Naive B cell (primary cell): ENCODE data around the gene USP53. TPM values are rescaled to one million over a fixed set of nuclear protein-coding genes. Genes with fewer than 3 reads are reported as not detected.
"Not testable (repeated sequence)": the region's sequence is repeated elsewhere in the genome, so short reads cannot be mapped to it uniquely, and the experiment has no call there.

ENCODE experiments used
- ATAC-seq, 2 donors: fragments of 150-1000 bp; cut with Tn5 transposase; 2 replicates each; pipeline ENCODE4 v1.10.0; 2021; ENCODE audit warnings: low read depth in 2 of 2, mild to moderate bottlenecking in 2 of 2, moderate library complexity in 2 of 2
- DNase-seq: peaks from one replicate; pipeline ENCODE4 v3.0.0; 2022
- H3K27ac Mint-ChIP-seq, 6 donors: one replicate each; pipeline ENCODE4 v1.8.0; 2020 to 2022; ENCODE audit warnings: mild to moderate bottlenecking in 6 of 6, mixed read lengths in 6 of 6, moderate library complexity in 5 of 6, inconsistent platforms in 2 of 6
- H3K27me3 Mint-ChIP-seq, 3 donors: one replicate each; pipeline ENCODE4 v1.8.0; 2021 to 2022; ENCODE audit warnings: mixed read lengths in 3 of 3, mild to moderate bottlenecking in 1 of 3
- H3K36me3 Mint-ChIP-seq, 2 donors: one replicate each; pipeline ENCODE4 v1.8.0; 2020 to 2022; ENCODE audit warnings: mixed read lengths in 2 of 2, inconsistent platforms in 1 of 2, mild to moderate bottlenecking in 1 of 2
- H3K4me1 Mint-ChIP-seq, 3 donors: one replicate each; pipeline ENCODE4 v1.8.0; 2020 to 2022; ENCODE audit warnings: mixed read lengths in 3 of 3, inconsistent platforms in 1 of 3, mild to moderate bottlenecking in 1 of 3, moderate library complexity in 1 of 3
- H3K4me3 Mint-ChIP-seq, 8 donors: one replicate each; pipeline ENCODE4 v1.8.0; 2020 to 2022; ENCODE audit warnings: mild to moderate bottlenecking in 8 of 8, mixed read lengths in 8 of 8, moderate library complexity in 8 of 8, inconsistent platforms in 2 of 8
- H3K9me3 Mint-ChIP-seq, 7 donors: one replicate each; pipeline ENCODE4 v1.8.0; 2020 to 2022; ENCODE audit warnings: mixed read lengths in 7 of 7, mild to moderate bottlenecking in 5 of 7, inconsistent platforms in 2 of 7, moderate library complexity in 1 of 7
- polyA plus RNA-seq, 6 donors: library from polyadenylated mRNA; unstranded; fragments of 300-500 nt; fragmentation: Illumina TruSeq; gene quantifications; one replicate each; pipeline ENCODE4 v1.2.3, GENCODE V29; 2021; ENCODE audit warnings: low read depth in 6 of 6

The USP53 gene
- polyA plus RNA-seq, 6 donors from 2014 or later, result 1.00 to 19.4 (median 7.0) TPM

GRCh38 chr4:119232286-119232685 lies 19.8 kb downstream of the USP53 start:
- DNase-seq, result no peak
- no peak overlapping the region for H3K4me3 Mint-ChIP-seq
- H3K36me3 Mint-ChIP-seq, result peaks cover 9 to 32% of the 10 kb centered on the region in 2 donors
- H3K27ac Mint-ChIP-seq, result no peak overlapping the region
- no peaks in the 10 kb centered on the region for H3K9me3 Mint-ChIP-seq
- ATAC-seq, result no peak
- no peaks in the 10 kb centered on the region for H3K27me3 Mint-ChIP-seq
- peaks cover 14 to 45% (median 21%) of the 10 kb centered on the region in 3 donors for H3K4me1 Mint-ChIP-seq

GRCh38 chr4:119233191-119233590 lies 20.7 kb downstream of the USP53 start:
- no peaks in the 10 kb centered on the region for H3K27me3 Mint-ChIP-seq
- no peaks in the 10 kb centered on the region for H3K9me3 Mint-ChIP-seq
- H3K4me3 Mint-ChIP-seq, result peak overlapping the region in 3 of 8 donors; percentile 3 to 81 (median 13)
- peaks cover 14 to 46% (median 21%) of the 10 kb centered on the region in 3 donors for H3K4me1 Mint-ChIP-seq
- peaks cover 9 to 35% of the 10 kb centered on the region in 2 donors for H3K36me3 Mint-ChIP-seq
- DNase-seq, result no peak
- peak overlapping the region in 1 of 6 donors; percentile 75 for H3K27ac Mint-ChIP-seq
- no peak for ATAC-seq

GRCh38 chr4:119233750-119234149 lies 21.2 kb downstream of the USP53 start:
- peak overlapping the region in 3 of 8 donors; percentile 3 to 81 (median 47) for H3K4me3 Mint-ChIP-seq
- ATAC-seq, result no peak
- DNase-seq, result no peak
- H3K27me3 Mint-ChIP-seq, result no peaks in the 10 kb centered on the region
- peaks cover 14 to 45% (median 17%) of the 10 kb centered on the region in 3 donors for H3K4me1 Mint-ChIP-seq
- H3K9me3 Mint-ChIP-seq, result no peaks in the 10 kb centered on the region
- peak overlapping the region in 2 of 6 donors; percentile 49 to 92 for H3K27ac Mint-ChIP-seq
- peaks cover 9 to 37% of the 10 kb centered on the region in 2 donors for H3K36me3 Mint-ChIP-seq

- H3K4me1 Mint-ChIP-seq, result peaks cover 12 to 31% (median 14%) of the 10 kb centered on the region in 3 donors
- H3K27me3 Mint-ChIP-seq, result no peaks in the 10 kb centered on the region
- H3K36me3 Mint-ChIP-seq, result peaks cover 9 to 43% of the 10 kb centered on the region in 2 donors
- no peak overlapping the region for H3K4me3 Mint-ChIP-seq
- H3K27ac Mint-ChIP-seq, result no peak overlapping the region
- no peak for DNase-seq
- no peaks in the 10 kb centered on the region for H3K9me3 Mint-ChIP-seq
- no peak for ATAC-seq
Observed at GRCh38 chr4:119237201-119237600, 24.7 kb downstream of the USP53 start.

GRCh38 chr4:119237642-119238041 lies 25.1 kb downstream of the USP53 start:
- peaks cover 9 to 42% of the 10 kb centered on the region in 2 donors for H3K36me3 Mint-ChIP-seq
- H3K4me3 Mint-ChIP-seq, result no peak overlapping the region
- no peaks in the 10 kb centered on the region for H3K27me3 Mint-ChIP-seq
- ATAC-seq (no peak), DNase-seq (no peak)
- no peak overlapping the region for H3K27ac Mint-ChIP-seq
- no peaks in the 10 kb centered on the region for H3K9me3 Mint-ChIP-seq
- peaks cover 12 to 27% (median 14%) of the 10 kb centered on the region in 3 donors for H3K4me1 Mint-ChIP-seq

- Mint-ChIP-seq H3K27ac (peak overlapping the region in 1 of 6 donors; percentile 12), H3K9me3 (no peaks in the 10 kb centered on the region), H3K36me3 (peaks cover 9 to 42% of the 10 kb centered on the region in 2 donors), H3K27me3 (no peaks in the 10 kb centered on the region), H3K4me1 (peaks cover 10 to 22% (median 10%) of the 10 kb centered on the region in 3 donors), H3K4me3 (no peak overlapping the region)
- ATAC-seq, result no peak
- no peak for DNase-seq
Observed at GRCh38 chr4:119238068-119238722, 25.7 kb downstream of the USP53 start.

GRCh38 chr4:119240128-119240527 lies 27.6 kb downstream of the USP53 start:
- peaks cover 9 to 38% of the 10 kb centered on the region in 2 donors for H3K36me3 Mint-ChIP-seq
- H3K27me3 Mint-ChIP-seq, result no peaks in the 10 kb centered on the region
- H3K27ac Mint-ChIP-seq, result no peak overlapping the region
- DNase-seq, result no peak
- peaks cover 6 to 22% (median 7%) of the 10 kb centered on the region in 3 donors for H3K4me1 Mint-ChIP-seq
- no peak overlapping the region for H3K4me3 Mint-ChIP-seq
- H3K9me3 Mint-ChIP-seq, result no peaks in the 10 kb centered on the region
- ATAC-seq, result no peak

- ATAC-seq (no peak), DNase-seq (no peak)
- no peaks in the 10 kb centered on the region for H3K9me3 Mint-ChIP-seq
- no peaks in the 10 kb centered on the region for H3K27me3 Mint-ChIP-seq
- H3K4me1 Mint-ChIP-seq, result peaks cover 6 to 23% (median 8%) of the 10 kb centered on the region in 3 donors
- peaks cover 5 to 34% of the 10 kb centered on the region in 2 donors for H3K36me3 Mint-ChIP-seq
- H3K4me3 Mint-ChIP-seq, result no peak overlapping the region
- H3K27ac Mint-ChIP-seq, result no peak overlapping the region
Observed at GRCh38 chr4:119240568-119240967, 28.1 kb downstream of the USP53 start.

- no peaks in the 10 kb centered on the region for H3K27me3 Mint-ChIP-seq
- H3K27ac Mint-ChIP-seq, result peak overlapping the region in 1 of 6 donors; percentile 49
- peaks cover 0 to 29% of the 10 kb centered on the region in 2 donors for H3K36me3 Mint-ChIP-seq
- no peak overlapping the region for H3K4me3 Mint-ChIP-seq
- no peaks in the 10 kb centered on the region for H3K9me3 Mint-ChIP-seq
- peaks cover 6 to 23% (median 8%) of the 10 kb centered on the region in 3 donors for H3K4me1 Mint-ChIP-seq
- DNase-seq (no peak), ATAC-seq (no peak)
Observed at GRCh38 chr4:119242417-119242816, 29.9 kb downstream of the USP53 start.

- Mint-ChIP-seq H3K4me3 (no peak overlapping the region), H3K4me1 (peaks cover 6 to 14% (median 8%) of the 10 kb centered on the region in 3 donors), H3K36me3 (peaks cover 0 to 26% of the 10 kb centered on the region in 2 donors), H3K27me3 (no peaks in the 10 kb centered on the region), H3K9me3 (no peaks in the 10 kb centered on the region), H3K27ac (no peak overlapping the region)
- no peak for DNase-seq
- no peak for ATAC-seq
Observed at GRCh38 chr4:119243868-119244267, 31.4 kb downstream of the USP53 start.

GRCh38 chr4:119244344-119244743 lies 31.8 kb downstream of the USP53 start:
- ATAC-seq (no peak), DNase-seq (no peak)
- Mint-ChIP-seq H3K27me3 (no peaks in the 10 kb centered on the region), H3K9me3 (no peaks in the 10 kb centered on the region), H3K4me3 (no peak overlapping the region), H3K4me1 (peaks cover 6 to 14% (median 8%) of the 10 kb centered on the region in 3 donors), H3K27ac (peak overlapping the region in 3 of 6 donors; percentile 4 to 71 (median 22)), H3K36me3 (peaks cover 0 to 21% of the 10 kb centered on the region in 2 donors)

GRCh38 chr4:119244832-119245231 lies 32.3 kb downstream of the USP53 start:
- H3K4me3 Mint-ChIP-seq, result no peak overlapping the region
- DNase-seq (no peak), ATAC-seq (no peak)
- peak overlapping the region in 3 of 6 donors; percentile 4 to 71 (median 22) for H3K27ac Mint-ChIP-seq
- no peaks in the 10 kb centered on the region for H3K9me3 Mint-ChIP-seq
- H3K27me3 Mint-ChIP-seq, result no peaks in the 10 kb centered on the region
- peaks cover 6 to 14% (median 8%) of the 10 kb centered on the region in 3 donors for H3K4me1 Mint-ChIP-seq
- peaks cover 0 to 20% of the 10 kb centered on the region in 2 donors for H3K36me3 Mint-ChIP-seq

GRCh38 chr4:119246177-119246733 lies 33.7 kb downstream of the USP53 start:
- H3K4me1 Mint-ChIP-seq, result peaks cover 6 to 14% (median 8%) of the 10 kb centered on the region in 3 donors
- DNase-seq (no peak), ATAC-seq (no peak)
- H3K9me3 Mint-ChIP-seq, result peaks cover 0 to 3% (median 0%) of the 10 kb centered on the region in 7 donors
- H3K27me3 Mint-ChIP-seq, result no peaks in the 10 kb centered on the region
- no peak overlapping the region for H3K4me3 Mint-ChIP-seq
- peak overlapping the region in 1 of 6 donors; percentile 70 for H3K27ac Mint-ChIP-seq
- peaks cover 7 to 20% of the 10 kb centered on the region in 2 donors for H3K36me3 Mint-ChIP-seq

GRCh38 chr4:119251037-119251436 lies 38.5 kb downstream of the USP53 start:
- Mint-ChIP-seq H3K36me3 (peaks cover 43 to 45% of the 10 kb centered on the region in 2 donors), H3K9me3 (peaks cover 3 to 21% (median 9%) of the 10 kb centered on the region in 7 donors)
- H3K4me1 Mint-ChIP-seq, ATAC-seq, H3K4me3 Mint-ChIP-seq, H3K27ac Mint-ChIP-seq, DNase-seq, H3K27me3 Mint-ChIP-seq: not testable (repeated sequence)
